Neuron (in vitro differentiated cells): Measurements from ENCODE around the gene ZCCHC14.
"Not testable (repeated sequence)": the region's sequence is repeated elsewhere in the genome, so short reads cannot be mapped to it uniquely, and the experiment has no call there.

Experiments used
- H2AFZ ChIP-seq: one replicate; pipeline ENCODE4 v1.6.1; 2013; ENCODE audit warnings: low read depth, mild to moderate bottlenecking, inconsistent platforms, low read length, moderate library complexity
- H3K27me3 ChIP-seq: one replicate; pipeline ENCODE4 v1.6.1; 2013; ENCODE audit warnings: low read length; ENCODE audit not compliant: insufficient read depth
- H3K36me3 ChIP-seq: one replicate; pipeline ENCODE4 v1.6.1; 2013; ENCODE audit warnings: low read length; ENCODE audit not compliant: insufficient read depth
- H3K4me1 ChIP-seq: one replicate; pipeline ENCODE4 v1.6.1; 2013; ENCODE audit warnings: low read length; ENCODE audit not compliant: insufficient read depth
- H3K4me3 ChIP-seq: 2 replicates; pipeline ENCODE4 v1.5.1; 2013; ENCODE audit warnings: mild to moderate bottlenecking, low read length, moderate library complexity
- H3K9me3 ChIP-seq: one replicate; pipeline ENCODE4 v1.6.1; 2013; ENCODE audit warnings: low read length

ZCCHC14 gene

GRCh38 chr16:87488960-87489359, 3.9 kb downstream of the ZCCHC14 start:
- H3K4me3 ChIP-seq, H3K36me3 ChIP-seq, H2AFZ ChIP-seq, H3K9me3 ChIP-seq, H3K27me3 ChIP-seq: not testable (repeated sequence)
- peaks cover 51% of the 10 kb centered on the region for H3K4me1 ChIP-seq

DNA sequence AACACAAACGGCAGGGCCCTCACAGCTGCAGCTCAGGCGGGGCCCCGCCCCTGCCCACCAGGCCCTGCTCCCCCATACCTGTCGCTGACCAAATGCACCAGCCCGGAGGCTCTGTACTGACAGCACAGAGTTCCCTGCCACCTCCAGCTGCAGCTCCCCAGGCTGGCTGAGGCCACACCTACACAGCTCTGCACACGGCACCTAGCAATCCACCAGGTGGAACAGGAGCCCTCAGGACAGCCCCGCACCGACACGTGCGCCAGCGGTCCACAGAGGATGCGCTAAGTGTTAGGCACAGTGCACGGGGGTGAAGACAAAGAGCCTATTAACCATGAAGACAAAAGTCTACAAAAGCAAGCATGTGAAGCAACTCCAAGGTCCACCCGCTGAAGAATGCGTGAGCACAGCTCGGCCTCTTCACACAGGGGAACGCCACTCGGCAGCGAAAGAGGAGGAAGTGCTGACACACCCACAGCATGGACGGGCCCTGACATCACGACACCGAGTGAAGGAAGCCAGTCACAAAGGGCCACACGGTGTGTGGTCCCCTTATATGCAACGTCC, 5.4 kb downstream of the ZCCHC14 start:
- Histone ChIP-seq H3K27me3 (no peaks in the 10 kb centered on the region), H3K9me3 (no peaks in the 10 kb centered on the region), H3K36me3 (peaks cover 8% of the 10 kb centered on the region), H3K4me3 (no peak overlapping the region), H2AFZ (no peak overlapping the region), H3K4me1 (peaks cover 48% of the 10 kb centered on the region)

- Histone ChIP-seq H3K9me3 (peaks cover 3% of the 10 kb centered on the region), H3K36me3 (peaks cover 8% of the 10 kb centered on the region), H3K4me1 (peaks cover 46% of the 10 kb centered on the region), H3K4me3 (no peak overlapping the region), H3K27me3 (no peaks in the 10 kb centered on the region), H2AFZ (no peak overlapping the region)
Observed at GRCh38 chr16:87486713-87487247, 6.0 kb downstream of the ZCCHC14 start.

DNA sequence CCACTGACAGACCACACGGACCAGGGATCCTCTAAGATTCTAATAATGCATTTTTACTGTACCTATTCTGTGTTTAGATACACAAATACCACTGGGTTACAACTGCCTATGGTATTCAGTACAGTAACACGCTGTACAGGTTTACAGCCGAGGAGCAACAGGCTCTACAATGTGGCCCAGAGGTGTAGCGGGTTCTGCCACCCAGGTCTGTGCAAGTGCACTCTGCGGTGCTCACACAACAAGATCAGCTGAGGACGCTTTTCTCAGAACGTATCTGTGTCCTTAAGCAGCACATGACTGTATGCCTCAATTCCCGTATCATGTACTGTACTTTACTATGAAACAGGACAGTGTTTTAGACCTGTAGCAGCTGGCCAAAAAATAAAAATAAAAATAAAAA, 6.5 kb downstream of the ZCCHC14 start:
- peaks cover 8% of the 10 kb centered on the region for H3K36me3 ChIP-seq
- H3K27me3 ChIP-seq, result no peaks in the 10 kb centered on the region
- peaks cover 3% of the 10 kb centered on the region for H3K9me3 ChIP-seq
- no peak overlapping the region for H2AFZ ChIP-seq
- peaks cover 41% of the 10 kb centered on the region for H3K4me1 ChIP-seq
- H3K4me3 ChIP-seq, result no peak overlapping the region

DNA sequence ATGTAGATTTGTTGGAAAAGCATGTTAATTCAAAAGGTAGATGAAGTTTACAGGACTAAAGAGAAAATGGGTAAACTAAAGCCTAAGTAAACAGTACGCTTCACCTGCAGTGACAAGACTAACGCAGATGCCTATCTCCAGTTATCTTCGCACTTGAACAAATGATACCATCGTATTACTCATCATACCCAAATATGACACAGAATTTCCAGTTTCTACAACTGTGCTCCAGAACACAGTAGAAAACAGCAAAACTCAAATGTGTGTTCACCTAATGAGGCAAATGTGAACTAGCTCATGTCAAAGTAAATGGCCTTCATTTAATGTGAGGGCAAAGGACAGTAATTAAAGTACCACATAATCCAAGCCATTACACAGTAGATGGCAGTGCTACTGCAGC, 7.0 kb downstream of the ZCCHC14 start:
- H2AFZ ChIP-seq, H3K9me3 ChIP-seq, H3K36me3 ChIP-seq, H3K27me3 ChIP-seq, H3K4me3 ChIP-seq: not testable (repeated sequence)
- peaks cover 36% of the 10 kb centered on the region for H3K4me1 ChIP-seq

GRCh38 chr16:87484487-87485331, 8.1 kb downstream of the ZCCHC14 start:
- H3K4me3 ChIP-seq, result no peak overlapping the region
- peaks cover 25% of the 10 kb centered on the region for H3K4me1 ChIP-seq
- no peak overlapping the region for H2AFZ ChIP-seq

GRCh38 chr16:87483481-87483880, 9.3 kb downstream of the ZCCHC14 start:
- Histone ChIP-seq H3K27me3 (no peaks in the 10 kb centered on the region), H2AFZ (no peak overlapping the region), H3K4me1 (peaks cover 17% of the 10 kb centered on the region), H3K9me3 (peaks cover 3% of the 10 kb centered on the region), H3K36me3 (peaks cover 11% of the 10 kb centered on the region), H3K4me3 (no peak overlapping the region)

More at GRCh38 chr16:87484487-87485331, 8.1 kb downstream of the ZCCHC14 start:
- Histone ChIP-seq H3K27me3 (no peaks in the 10 kb centered on the region), H3K9me3 (peaks cover 3% of the 10 kb centered on the region), H3K36me3 (peaks cover 8% of the 10 kb centered on the region)

- H2AFZ ChIP-seq, H3K27me3 ChIP-seq, H3K4me3 ChIP-seq, H3K9me3 ChIP-seq: not testable (repeated sequence)
- Histone ChIP-seq H3K36me3 (peaks cover 11% of the 10 kb centered on the region), H3K4me1 (peaks cover 11% of the 10 kb centered on the region)
Observed at GRCh38 chr16:87482670-87483069, 10.2 kb downstream of the ZCCHC14 start.

DNA sequence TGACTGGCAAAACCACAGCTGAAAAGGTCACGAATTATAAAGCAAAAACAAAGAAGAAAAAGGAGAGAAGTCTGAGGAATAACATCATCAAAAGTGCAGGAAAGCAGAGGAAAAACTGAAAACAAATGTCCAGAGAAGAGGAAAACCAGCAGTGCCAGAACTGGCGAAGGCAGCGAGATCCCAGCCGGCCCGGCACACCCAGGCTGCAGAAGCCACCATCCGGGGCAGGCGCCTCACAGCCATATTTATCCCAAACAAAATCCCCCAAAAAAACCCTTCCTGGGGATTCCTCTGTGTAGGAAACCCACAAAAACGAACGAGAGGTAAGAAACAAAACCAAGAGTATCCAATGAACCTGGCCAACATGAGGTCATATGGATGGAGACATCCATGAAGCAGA, 10.6 kb downstream of the ZCCHC14 start:
- no peaks in the 10 kb centered on the region for H3K27me3 ChIP-seq
- peaks cover 7% of the 10 kb centered on the region for H3K4me1 ChIP-seq
- peaks cover 3% of the 10 kb centered on the region for H3K9me3 ChIP-seq
- H2AFZ ChIP-seq, result no peak overlapping the region
- H3K36me3 ChIP-seq, result peaks cover 11% of the 10 kb centered on the region
- H3K4me3 ChIP-seq, result no peak overlapping the region

GRCh38 chr16:87481711-87482110, 11.1 kb downstream of the ZCCHC14 start:
- not testable (repeated sequence) for H3K9me3 ChIP-seq, H3K27me3 ChIP-seq, H3K4me1 ChIP-seq, H3K4me3 ChIP-seq, H2AFZ ChIP-seq
- peaks cover 11% of the 10 kb centered on the region for H3K36me3 ChIP-seq

DNA sequence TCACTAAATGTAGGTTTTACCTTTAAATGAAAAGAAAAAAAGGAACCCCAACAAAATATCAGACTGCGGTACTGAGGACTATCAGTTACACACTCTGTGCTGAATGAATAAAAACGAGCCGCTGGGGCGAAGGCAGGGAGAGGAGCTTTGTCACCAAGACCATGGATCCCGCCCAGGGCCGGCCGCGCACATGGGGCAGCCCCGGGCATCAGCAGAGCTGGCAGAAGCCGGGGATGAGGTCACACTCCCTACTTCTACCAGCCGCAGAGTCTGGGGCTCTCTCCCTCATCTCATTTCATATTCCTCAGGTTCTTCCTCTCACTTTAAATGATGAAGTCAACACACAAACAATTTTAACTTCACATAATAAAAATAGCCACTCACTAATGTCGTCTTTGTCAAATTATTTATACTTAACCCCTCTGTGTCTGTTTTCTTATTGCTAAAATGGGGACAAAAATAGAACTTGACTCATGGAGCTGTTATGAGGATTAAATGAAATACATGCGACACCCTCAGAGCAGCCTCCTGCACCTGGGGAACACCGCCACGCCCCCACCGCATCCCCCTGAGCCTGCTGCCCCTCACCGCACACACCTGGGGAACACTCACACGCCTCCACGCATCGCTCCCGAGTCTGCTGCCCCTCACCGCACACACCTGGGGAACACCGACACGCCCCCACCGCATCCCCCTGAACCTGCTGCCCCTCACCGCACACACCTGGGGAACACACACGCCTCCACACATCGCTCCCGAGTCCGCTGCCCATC, 15.4 kb downstream of the ZCCHC14 start:
- H2AFZ ChIP-seq, H3K4me3 ChIP-seq, H3K4me1 ChIP-seq, H3K36me3 ChIP-seq, H3K27me3 ChIP-seq, H3K9me3 ChIP-seq: not testable (repeated sequence)

DNA sequence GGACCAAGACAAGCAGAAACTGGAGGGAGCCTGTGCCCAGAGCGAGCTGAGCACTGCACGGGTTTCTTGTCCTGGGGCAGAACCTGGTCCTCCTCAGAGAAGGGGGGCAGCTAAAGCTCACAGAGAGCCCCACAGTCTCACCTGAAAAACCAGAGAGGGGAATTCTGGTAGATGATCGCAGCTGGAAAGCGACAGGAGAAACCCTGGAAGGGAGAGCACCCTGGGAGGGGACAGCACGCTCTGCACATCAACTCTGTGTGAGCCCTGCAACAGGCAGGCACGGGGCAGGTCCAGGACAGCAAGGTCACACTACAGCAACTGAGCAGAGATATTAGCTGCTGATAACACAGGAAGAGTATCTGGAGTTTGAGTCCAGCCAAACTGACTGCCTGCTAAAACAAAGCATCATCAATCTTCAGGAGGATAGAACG, 18.2 kb downstream of the ZCCHC14 start:
- no peaks in the 10 kb centered on the region for H3K4me1 ChIP-seq
- H3K27me3 ChIP-seq, result no peaks in the 10 kb centered on the region
- peaks cover 6% of the 10 kb centered on the region for H3K36me3 ChIP-seq
- H2AFZ ChIP-seq, result no peak overlapping the region
- no peaks in the 10 kb centered on the region for H3K9me3 ChIP-seq
- H3K4me3 ChIP-seq, result no peak overlapping the region

GRCh38 chr16:87474017-87474416, 18.8 kb downstream of the ZCCHC14 start:
- no peak overlapping the region for H2AFZ ChIP-seq
- no peaks in the 10 kb centered on the region for H3K9me3 ChIP-seq
- H3K4me3 ChIP-seq, result no peak overlapping the region
- H3K4me1 ChIP-seq, result no peaks in the 10 kb centered on the region
- no peaks in the 10 kb centered on the region for H3K27me3 ChIP-seq
- peaks cover 5% of the 10 kb centered on the region for H3K36me3 ChIP-seq
